HG03571 (cell line): ENCODE results near the gene BMP8B.
"Not testable (repeated sequence)": the region's sequence is repeated elsewhere in the genome, so short reads cannot be mapped to it uniquely, and the experiment has no call there.

Experiments
- ATAC-seq: cut with Tn5 transposase; IDR thresholded peaks from one replicate; pipeline ENCODE4 v1.9.1; 2021; ENCODE audit not compliant: unreplicated experiment

BMP8B gene

GRCh38 chr1:39779137-39779536 lies 9.5 kb downstream of the BMP8B start:
- ATAC-seq, result no peak

- ATAC-seq, result not testable (repeated sequence)
Observed at GRCh38 chr1:39778463-39779099, 10.1 kb downstream of the BMP8B start.

- ATAC-seq, result not testable (repeated sequence)
Observed at GRCh38 chr1:39777896-39778295, 10.8 kb downstream of the BMP8B start.

GRCh38 chr1:39777306-39777705 lies 11.4 kb downstream of the BMP8B start:
- no peak for ATAC-seq

GRCh38 chr1:39776886-39777285 lies 11.8 kb downstream of the BMP8B start:
- no peak for ATAC-seq

GRCh38 chr1:39776400-39776713 lies 12.3 kb downstream of the BMP8B start:
- peak; percentile 52 for ATAC-seq

GRCh38 chr1:39775676-39776399 lies 12.8 kb downstream of the BMP8B start:
- ATAC-seq, result peak; percentile 18

- not testable (repeated sequence) for ATAC-seq
Observed at GRCh38 chr1:39775141-39775540, 13.5 kb downstream of the BMP8B start.

- not testable (repeated sequence) for ATAC-seq
Observed at GRCh38 chr1:39773369-39773979, 15.2 kb downstream of the BMP8B start.

- not testable (repeated sequence) for ATAC-seq
Observed at GRCh38 chr1:39771022-39771532, 17.6 kb downstream of the BMP8B start, which contains the start of gene OXCT2. TSS of gene OXCT2 (minus strand) at chr1:39771348. CDS start at chr1:39771255, 93 bp downstream.

GRCh38 chr1:39770100-39771021 lies 18.3 kb downstream of the BMP8B start:
- not testable (repeated sequence) for ATAC-seq

- ATAC-seq, result not testable (repeated sequence)
Observed at GRCh38 chr1:39769502-39769901, 19.2 kb downstream of the BMP8B start.

- not testable (repeated sequence) for ATAC-seq
Observed at GRCh38 chr1:39766466-39766865, 22.2 kb downstream of the BMP8B start.

- ATAC-seq, result not testable (repeated sequence)
Observed at GRCh38 chr1:39764512-39764911, 24.2 kb downstream of the BMP8B start.

GRCh38 chr1:39763619-39764374 lies 24.9 kb downstream of the BMP8B start:
- not testable (repeated sequence) for ATAC-seq

GRCh38 chr1:39762550-39763540 lies 25.8 kb downstream of the BMP8B start:
- no peak for ATAC-seq

GRCh38 chr1:39761557-39762260 lies 27.0 kb downstream of the BMP8B start:
- no peak for ATAC-seq

- no peak for ATAC-seq
Observed at GRCh38 chr1:39761016-39761415, 27.6 kb downstream of the BMP8B start.
